Dedifferentiated amniotic fluid mesenchymal stem cell (primary cell): ENCODE results near the gene GAL3ST3.

Experiments used
- DNase-seq: peaks from one replicate; pipeline ENCODE4 v3.0.0-alpha.2; 2016; ENCODE audit errors: extremely low spot score

GAL3ST3 gene

GRCh38 chr11:66069715-66070603 lies 21.0 kb upstream of the GAL3ST3 start, which contains the start of gene PACS1:
Gene PACS1, plus strand, starts transcription at chr11:66070272. Its CDS starts 215 bp downstream, at chr11:66070487.
- DNase-seq = peak; percentile 65

GRCh38 chr11:66068923-66069714 lies 20.2 kb upstream of the GAL3ST3 start:
- peak; percentile 45 for DNase-seq

GRCh38 chr11:66068154-66068821 lies 19.3 kb upstream of the GAL3ST3 start:
- peak; percentile 69 for DNase-seq

- no peak for DNase-seq
Observed at GRCh38 chr11:66067640-66068039, 18.7 kb upstream of the GAL3ST3 start.

GRCh38 chr11:66066751-66067150 lies 17.8 kb upstream of the GAL3ST3 start:
- DNase-seq = no peak

GRCh38 chr11:66064571-66064970 lies 15.6 kb upstream of the GAL3ST3 start:
- no peak for DNase-seq

- no peak for DNase-seq
Observed at GRCh38 chr11:66063900-66064299, 14.9 kb upstream of the GAL3ST3 start.

- DNase-seq = no peak
Observed at GRCh38 chr11:66062408-66062807, 13.4 kb upstream of the GAL3ST3 start.

GRCh38 chr11:66061268-66061667 lies 12.3 kb upstream of the GAL3ST3 start:
- no peak for DNase-seq

- no peak for DNase-seq
Observed at GRCh38 chr11:66059966-66060680, 11.2 kb upstream of the GAL3ST3 start.

- DNase-seq = no peak
Observed at GRCh38 chr11:66056501-66056900, 7.5 kb upstream of the GAL3ST3 start.

GRCh38 chr11:66055021-66055420 lies 6.1 kb upstream of the GAL3ST3 start:
- no peak for DNase-seq

GRCh38 chr11:66052664-66052982 lies 3.7 kb upstream of the GAL3ST3 start:
- DNase-seq = no peak

- DNase-seq = peak; percentile 91
Observed at GRCh38 chr11:66051766-66052663, 3.1 kb upstream of the GAL3ST3 start, which contains the start of gene SF3B2. Gene SF3B2, plus strand, starts transcription at chr11:66052364. Its CDS starts 21 bp downstream, at chr11:66052385.

GRCh38 chr11:66051371-66051765 lies 2.4 kb upstream of the GAL3ST3 start:
- DNase-seq = no peak

- no peak for DNase-seq
Observed at GRCh38 chr11:66050581-66051231, 1.7 kb upstream of the GAL3ST3 start.

- no peak for DNase-seq
Observed at GRCh38 chr11:66047541-66048365, 1.2 kb downstream of the GAL3ST3 start.

GRCh38 chr11:66046901-66047300 lies 2.1 kb downstream of the GAL3ST3 start:
- no peak for DNase-seq

- peak; percentile 79 for DNase-seq
Observed at GRCh38 chr11:66045177-66045639, 3.8 kb downstream of the GAL3ST3 start.
